ENCODE data around the gene ZNF691.

DNA sequence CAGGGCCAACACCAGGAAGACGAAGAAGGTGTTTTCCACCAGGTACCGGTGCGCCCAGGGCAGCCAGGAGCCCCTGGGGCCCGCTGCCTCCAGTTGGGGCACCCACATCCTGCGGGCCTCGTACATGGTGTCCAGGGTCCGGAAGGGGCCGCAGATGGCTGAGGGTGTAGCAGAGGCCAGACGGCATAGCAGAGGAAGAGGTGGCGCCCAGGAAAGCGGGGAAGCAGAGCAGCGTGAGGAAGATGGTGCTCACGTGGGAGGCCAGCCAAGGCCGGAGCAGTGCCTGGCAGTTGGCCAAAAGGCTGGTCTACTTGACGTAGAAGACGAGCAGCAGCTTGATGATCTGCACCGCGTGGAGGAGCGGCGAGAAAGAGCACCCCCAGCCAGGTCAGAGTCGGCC lies 40.4 kb downstream of the ZNF691 start:
- TF ChIP-seq GATA2 (IDR thresholded peaks at IDR 0.05; ENCODE audit: low read depth, low read length) = no peak
- TF ChIP-seq GATA3 (IDR thresholded peaks at IDR 0.05; ENCODE audit: low read depth, low read length) = no peak

Data from SH-SY5Y (cell line).